BJ (cell line): ENCODE data around the gene TGM2. TPM values are rescaled to one million over a fixed set of nuclear protein-coding genes. Genes with fewer than 3 reads are reported as not detected.

Source experiments
- CTCF ChIA-PET: fragments of 350-600 bp; formaldehyde crosslinking; extraction: SDS; loops from one replicate; lab custom pipeline; 2021; ENCODE audit warnings: antibody characterized with exemption, inconsistent platforms; lab: Yijun Ruan, JAX
- POLR2A ChIA-PET: fragments of 300-600 bp; sonication (Branson Sonifier 250); formaldehyde crosslinking; extraction: SDS; loops from one replicate; lab custom pipeline; 2021; ENCODE audit warnings: antibody characterized with exemption; lab: Charles Lee
- DNase-seq: peaks from one replicate; pipeline ENCODE4 v3.0.0-alpha.2; 2011; ENCODE audit warnings: low read depth
- H3K27me3 ChIP-seq: 2 replicates; pipeline ENCODE4 v1.6.0; 2011; ENCODE audit warnings: low read length; ENCODE audit not compliant: control insufficient read depth, insufficient read depth
- H3K36me3 ChIP-seq: 2 replicates; pipeline ENCODE4 v1.5.1; 2011; ENCODE audit warnings: low read length; ENCODE audit not compliant: control insufficient read depth, insufficient read depth
- H3K4me3 ChIP-seq: 2 replicates; pipeline ENCODE4 v1.5.1; 2011; ENCODE audit warnings: low read depth, mild to moderate bottlenecking, control low read depth, low read length
- polyA plus RNA-seq: library from polyadenylated mRNA; depleted of rRNA; stranded (reverse); fragments of >200 nt; gene quantifications from 2 replicates; pipeline ENCODE4 v1.2.3, GENCODE V29; 2011
- TF ChIP-seq, protein P1 (sequence below): IDR thresholded peaks from 2 replicates; pipeline ENCODE4 v1.5.1; 2011; ENCODE audit warnings: low read depth, mild to moderate bottlenecking, control low read depth, inconsistent platforms, low read length, moderate library complexity; ENCODE audit not compliant: insufficient read depth

The TGM2 gene
- polyA plus RNA-seq, 1 experiment, result 397 TPM

DNA sequence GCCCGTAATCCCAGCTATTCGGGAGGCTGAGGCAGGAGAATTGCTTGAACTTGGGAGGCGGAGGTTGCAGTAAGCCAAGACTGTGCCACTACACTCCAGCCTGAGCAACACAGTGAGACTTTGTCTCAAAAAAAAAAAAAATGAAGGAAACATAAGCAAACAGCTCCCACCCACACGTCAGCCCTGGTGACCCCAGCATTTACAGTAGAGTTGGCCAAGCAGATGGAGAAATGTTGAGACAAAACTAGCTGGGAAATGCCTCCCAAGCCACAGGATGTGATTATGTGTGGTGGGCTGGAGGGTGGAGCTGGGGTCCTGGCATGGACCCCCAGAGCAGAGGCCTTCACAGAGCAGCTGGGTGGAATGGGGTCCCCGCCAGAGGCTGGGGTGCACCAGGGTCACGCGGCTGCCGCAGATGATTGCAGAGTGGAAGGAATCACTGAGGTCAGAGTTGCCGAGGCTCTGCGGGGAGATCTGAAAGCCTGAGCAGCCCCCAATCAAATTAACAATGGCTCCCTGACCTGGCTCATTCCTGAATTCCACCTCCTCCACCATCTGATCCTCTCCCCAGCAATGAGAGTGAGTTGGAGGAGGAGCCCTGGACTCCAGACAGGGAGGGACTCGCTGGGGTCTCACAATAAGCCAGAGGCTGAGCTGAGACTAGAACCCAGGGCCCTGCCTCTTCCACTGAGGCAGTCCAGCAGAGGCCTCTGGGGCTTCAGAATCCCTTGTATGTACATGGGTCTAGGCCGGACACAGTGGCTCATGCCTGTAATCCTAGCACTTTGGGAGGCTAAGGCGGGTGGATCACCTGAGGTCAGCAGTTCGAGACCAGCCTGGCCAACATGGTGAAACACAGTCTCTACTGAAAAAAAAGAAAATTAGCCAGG lies 34.7 kb upstream of the TGM2 start:
- Histone ChIP-seq H3K36me3 (no peaks in the 10 kb centered on the region), H3K27me3 (no peaks in the 10 kb centered on the region), H3K4me3 (no peak overlapping the region)
- POLR2A ChIA-PET, result no interaction called here
- DNase-seq, result no peak
- TF ChIP-seq, protein P1, sequence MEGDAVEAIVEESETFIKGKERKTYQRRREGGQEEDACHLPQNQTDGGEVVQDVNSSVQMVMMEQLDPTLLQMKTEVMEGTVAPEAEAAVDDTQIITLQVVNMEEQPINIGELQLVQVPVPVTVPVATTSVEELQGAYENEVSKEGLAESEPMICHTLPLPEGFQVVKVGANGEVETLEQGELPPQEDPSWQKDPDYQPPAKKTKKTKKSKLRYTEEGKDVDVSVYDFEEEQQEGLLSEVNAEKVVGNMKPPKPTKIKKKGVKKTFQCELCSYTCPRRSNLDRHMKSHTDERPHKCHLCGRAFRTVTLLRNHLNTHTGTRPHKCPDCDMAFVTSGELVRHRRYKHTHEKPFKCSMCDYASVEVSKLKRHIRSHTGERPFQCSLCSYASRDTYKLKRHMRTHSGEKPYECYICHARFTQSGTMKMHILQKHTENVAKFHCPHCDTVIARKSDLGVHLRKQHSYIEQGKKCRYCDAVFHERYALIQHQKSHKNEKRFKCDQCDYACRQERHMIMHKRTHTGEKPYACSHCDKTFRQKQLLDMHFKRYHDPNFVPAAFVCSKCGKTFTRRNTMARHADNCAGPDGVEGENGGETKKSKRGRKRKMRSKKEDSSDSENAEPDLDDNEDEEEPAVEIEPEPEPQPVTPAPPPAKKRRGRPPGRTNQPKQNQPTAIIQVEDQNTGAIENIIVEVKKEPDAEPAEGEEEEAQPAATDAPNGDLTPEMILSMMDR, result no peak
- CTCF ChIA-PET, result interaction anchor here (0.6 to 1.5 kb wide), 3 partner anchors 14 to 970 kb away, joined by 3 to 5 read pairs (median 3); no protein-coding TSS in a partner anchor

DNA sequence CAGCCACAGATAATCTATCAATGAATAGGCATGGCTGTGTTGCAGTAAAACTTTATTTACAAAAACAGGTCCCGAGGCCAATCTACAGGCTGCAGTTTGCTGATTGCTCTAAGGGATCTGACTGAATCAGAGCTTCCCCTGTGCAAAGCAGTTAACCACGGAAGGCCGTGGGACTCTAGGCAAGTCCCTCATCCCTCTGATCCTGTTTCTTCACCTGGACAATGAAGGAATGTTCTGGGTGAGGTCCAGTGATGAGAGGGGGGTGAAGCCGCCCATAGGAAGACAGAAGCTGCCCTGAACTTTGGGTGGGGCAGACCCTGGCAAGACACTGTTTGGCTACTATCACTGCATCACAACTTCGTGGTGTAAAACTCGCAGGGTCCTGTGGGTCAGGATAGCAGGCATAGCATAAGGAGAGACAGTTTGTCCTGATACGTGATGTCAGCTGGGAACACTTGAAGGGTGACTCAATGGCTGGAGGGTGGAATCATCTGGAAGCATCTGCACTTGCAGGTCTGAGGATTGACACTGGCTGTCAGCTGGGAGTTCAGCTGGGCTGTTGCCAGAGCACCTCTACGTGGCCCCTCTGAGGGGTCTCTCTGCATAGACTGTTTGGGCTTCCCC lies 33.3 kb upstream of the TGM2 start:
- H3K27me3 ChIP-seq, result no peaks in the 10 kb centered on the region
- H3K4me3 ChIP-seq, result no peak overlapping the region
- ChIA-PET POLR2A (interaction anchor here (0.7 kb wide), 1 partner anchor 20 kb away, joined by 3 read pairs; no protein-coding TSS in a partner anchor), CTCF (interaction anchor here (0.8 to 3.9 kb wide), 6 partner anchors 9 to 137 kb away, joined by 3 to 19 read pairs (median 3); no protein-coding TSS in a partner anchor)
- TF ChIP-seq, protein P1, result no peak
- DNase-seq, result no peak
- H3K36me3 ChIP-seq, result no peaks in the 10 kb centered on the region

DNA sequence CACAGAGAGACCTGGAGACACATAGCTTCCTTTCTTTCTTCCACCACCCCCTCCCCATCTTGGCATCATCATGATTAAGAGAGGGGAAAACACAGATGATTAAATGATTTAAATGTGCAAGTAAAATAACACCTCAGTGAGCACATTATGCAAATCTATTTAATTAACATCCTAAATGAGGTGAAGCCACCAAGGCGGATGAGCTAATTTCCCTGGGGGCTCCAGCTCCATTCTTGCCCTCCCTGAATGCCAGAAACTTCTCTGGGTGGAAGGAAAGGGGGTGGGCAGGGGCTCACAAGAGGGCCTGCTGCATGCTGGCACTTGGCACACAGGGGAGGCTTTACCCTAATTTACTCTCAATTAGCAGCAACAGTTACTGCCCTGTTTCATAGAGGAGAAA lies 32.5 kb upstream of the TGM2 start:
- H3K4me3 ChIP-seq, result no peak overlapping the region
- TF ChIP-seq, protein P1, result no peak
- no peaks in the 10 kb centered on the region for H3K27me3 ChIP-seq
- no peak for DNase-seq
- POLR2A ChIA-PET, result interaction anchor here (0.7 kb wide), 1 partner anchor 21 kb away, joined by 3 read pairs; no protein-coding TSS in a partner anchor
- no peaks in the 10 kb centered on the region for H3K36me3 ChIP-seq
- CTCF ChIA-PET, result interaction anchor here (0.9 to 3.9 kb wide), 5 partner anchors 10 to 88 kb away, joined by 3 to 19 read pairs (median 3); no protein-coding TSS in a partner anchor

DNA sequence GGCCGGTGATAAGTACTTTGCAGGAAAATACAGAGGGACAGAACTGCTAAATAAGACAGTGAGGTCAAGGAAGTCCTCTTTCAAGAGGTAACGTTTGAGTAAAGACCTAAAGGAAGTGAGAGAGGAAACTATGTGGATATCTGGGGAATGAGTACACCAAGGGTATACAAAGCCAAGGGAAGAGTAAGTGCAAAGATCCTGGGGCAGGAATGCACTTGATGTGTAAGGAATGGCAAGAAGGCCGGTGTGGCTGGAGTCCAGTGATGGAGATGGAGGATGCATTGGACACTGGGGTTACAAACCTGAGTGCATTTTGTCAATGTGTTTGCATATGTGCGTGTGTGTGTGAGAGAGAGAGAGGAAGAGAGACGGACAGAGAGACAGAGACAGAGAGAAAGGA lies 32.1 kb upstream of the TGM2 start:
- TF ChIP-seq, protein P1, result no peak

DNA sequence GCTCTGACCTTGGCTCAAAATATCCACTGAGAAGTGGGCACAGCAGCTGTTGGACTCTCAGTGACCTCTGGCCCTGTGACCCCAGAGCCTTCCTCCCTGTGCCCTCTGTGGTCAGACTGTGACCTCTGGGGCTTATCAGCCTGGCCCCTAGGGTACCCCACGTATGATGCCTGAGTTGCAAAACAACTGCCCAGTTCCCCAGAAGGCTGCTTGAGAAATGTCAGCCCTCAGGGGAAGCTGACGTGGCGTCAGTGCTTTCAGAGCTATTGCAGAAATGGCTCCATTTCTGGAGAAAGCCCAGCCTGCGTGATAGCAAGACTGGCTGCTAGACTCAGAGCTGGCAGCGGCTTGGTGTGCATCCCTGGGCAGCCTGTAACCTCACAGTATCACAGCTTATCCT lies 31.5 kb upstream of the TGM2 start:
- no peaks in the 10 kb centered on the region for H3K27me3 ChIP-seq
- CTCF ChIA-PET, result interaction anchor here (0.9 to 3.9 kb wide), 7 partner anchors 9 to 123 kb away, joined by 3 to 19 read pairs (median 4); no protein-coding TSS in a partner anchor
- no peak overlapping the region for H3K4me3 ChIP-seq
- POLR2A ChIA-PET, result no interaction called here
- no peaks in the 10 kb centered on the region for H3K36me3 ChIP-seq
- peak; percentile 75 for DNase-seq
- TF ChIP-seq, protein P1, result no peak

More for the DNA sequence above, 32.1 kb upstream of the TGM2 start:
- ChIA-PET CTCF (interaction anchor here (0.9 to 3.9 kb wide), 6 partner anchors 10 to 124 kb away, joined by 3 to 19 read pairs (median 5); no protein-coding TSS in a partner anchor), POLR2A (no interaction called here)
- no peak for DNase-seq
- no peaks in the 10 kb centered on the region for H3K27me3 ChIP-seq
- no peak overlapping the region for H3K4me3 ChIP-seq
- H3K36me3 ChIP-seq, result no peaks in the 10 kb centered on the region
